H1 (cell line): Measurements from ENCODE around the gene BEAN1. TPM values are rescaled to one million over a fixed set of nuclear protein-coding genes. Genes with fewer than 3 reads are reported as not detected.

Experiments used
- CEBPB ChIP-seq: IDR thresholded peaks from 2 replicates; pipeline ENCODE4 v1.6.1; 2012; ENCODE audit warnings: low read depth, low read length
- CHD7 ChIP-seq: fragments of 300-600 bp; sonication (generic); IDR thresholded peaks from 2 replicates; pipeline ENCODE4 v1.7.1; 2012; ENCODE audit warnings: low read length, moderate library complexity, mild to moderate bottlenecking, inconsistent platforms; ENCODE audit not compliant: insufficient replicate concordance
- GABPA ChIP-seq: IDR thresholded peaks from 2 replicates; pipeline ENCODE4 v1.6.1; 2011; ENCODE audit warnings: mild to moderate bottlenecking, low read length, moderate library complexity, borderline replicate concordance; ENCODE audit not compliant: insufficient read depth
- RNF2 ChIP-seq: fragments of 200-900, 300-1000 bp; sonication (generic); IDR thresholded peaks from 2 replicates; pipeline ENCODE4 v1.7.1; 2016; ENCODE audit warnings: borderline replicate concordance, low read depth, mild to moderate bottlenecking, antibody characterized with exemption, low read length; ENCODE audit not compliant: poor library complexity, severe bottlenecking; ENCODE audit errors: missing control alignments
- SP1 ChIP-seq: IDR thresholded peaks from 2 replicates; pipeline ENCODE4 v1.6.1; 2011; ENCODE audit warnings: low read depth, low read length
- SRF ChIP-seq: IDR thresholded peaks from 2 replicates; pipeline ENCODE4 v1.6.1; 2011; ENCODE audit warnings: mild to moderate bottlenecking, low read depth, low read length, moderate library complexity
- polyA plus RNA-seq, 7 experiments: library from polyadenylated mRNA; depleted of rRNA in 3 of 7; stranded (reverse) in 5 of 7; unstranded in 2 of 7; fragments of >200 nt in 5 of 7; fragments of 200-250 nt in 2 of 7; gene quantifications; 1 replicate in 5 of 7; 2 replicates in 1 of 7; 4 replicates in 1 of 7; pipeline versions ENCODE4 v1.2.1 to v1.2.3, GENCODE V29; 2011 to 2013; ENCODE audit warnings: missing spikeins in 2 of 7, mixed read lengths in 2 of 7
- total RNA-seq: library from RNA; stranded (reverse); fragmentation: NEBNext Ultra II Directional; extraction: Animal tissue kit (Norgen Biotek cat#: 25700); gene quantifications from 2 replicates; pipeline ENCODE4 v1.2.1, GENCODE V29; 2021

Gene BEAN1
- total and polyA plus RNA-seq, 2 of the 8 experiments (the other 6 are each of a cell fraction or from before 2014, with no cell fraction given), result 0.08 TPM; not detected in 1

- TF ChIP-seq CHD7, result no peak
- 0 out of 2 replicates have a peak, but pooled peaks have one; percentile 26 for TF ChIP-seq SP1
- no peak for TF ChIP-seq SRF
- TF ChIP-seq CEBPB, result peak; percentile 96
- TF ChIP-seq GABPA, result no peak
- no peak for TF ChIP-seq RNF2
Observed at GRCh38 chr16:66434619-66435430, 7.7 kb downstream of the BEAN1 start (continued).
